ENCODE results near the gene DYSF.

Gene DYSF

DNA sequence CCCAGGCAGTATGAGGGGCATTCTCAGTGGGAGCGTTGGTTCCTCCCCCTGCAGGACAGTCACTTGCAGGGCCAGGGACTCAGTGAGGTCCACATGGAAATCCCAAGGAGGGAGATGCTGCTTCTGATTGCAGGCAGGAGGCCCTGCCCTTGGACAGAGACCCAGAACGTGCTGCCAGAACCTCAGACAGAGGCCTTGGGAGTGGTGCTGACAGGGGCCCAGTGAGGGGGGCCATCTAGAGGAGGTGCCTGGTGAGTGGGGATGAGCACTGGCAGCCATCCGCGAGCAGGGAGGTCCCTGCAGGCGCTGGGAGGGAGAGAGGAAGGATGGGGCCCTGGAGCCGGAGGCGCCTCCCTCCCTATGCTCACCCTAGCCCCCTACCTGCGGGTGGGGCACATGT is 133.1 kb downstream of the DYSF start:
- no peak for DNase-seq

DNA sequence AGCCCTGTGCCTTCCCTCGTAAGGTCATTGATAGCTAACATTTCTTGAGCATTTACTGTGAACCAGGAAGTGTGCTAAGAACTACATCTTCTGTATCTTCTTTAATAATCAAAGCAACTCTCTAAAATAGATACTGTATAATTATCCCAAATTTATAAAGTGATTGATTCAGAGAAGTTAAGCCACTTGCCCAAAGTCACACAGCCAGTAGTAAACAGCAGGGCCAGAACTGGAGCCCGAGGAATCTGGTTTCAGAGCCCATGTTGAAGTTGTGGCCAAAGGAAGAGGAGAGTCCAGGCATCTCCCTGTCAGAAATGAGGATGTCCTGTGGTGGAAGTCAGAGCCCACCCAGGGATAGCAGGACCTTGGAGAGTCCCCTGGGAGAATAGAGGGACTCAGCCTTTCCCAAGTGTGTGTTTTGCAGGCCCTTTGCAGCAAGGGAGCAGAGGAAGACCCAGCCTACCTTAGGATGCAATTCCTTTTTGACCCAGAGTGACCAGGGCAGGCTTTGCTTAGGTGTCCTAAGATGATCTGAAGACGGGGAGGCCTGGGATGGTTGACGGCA is 134.2 kb downstream of the DYSF start:
- DNase-seq = no peak

DNA sequence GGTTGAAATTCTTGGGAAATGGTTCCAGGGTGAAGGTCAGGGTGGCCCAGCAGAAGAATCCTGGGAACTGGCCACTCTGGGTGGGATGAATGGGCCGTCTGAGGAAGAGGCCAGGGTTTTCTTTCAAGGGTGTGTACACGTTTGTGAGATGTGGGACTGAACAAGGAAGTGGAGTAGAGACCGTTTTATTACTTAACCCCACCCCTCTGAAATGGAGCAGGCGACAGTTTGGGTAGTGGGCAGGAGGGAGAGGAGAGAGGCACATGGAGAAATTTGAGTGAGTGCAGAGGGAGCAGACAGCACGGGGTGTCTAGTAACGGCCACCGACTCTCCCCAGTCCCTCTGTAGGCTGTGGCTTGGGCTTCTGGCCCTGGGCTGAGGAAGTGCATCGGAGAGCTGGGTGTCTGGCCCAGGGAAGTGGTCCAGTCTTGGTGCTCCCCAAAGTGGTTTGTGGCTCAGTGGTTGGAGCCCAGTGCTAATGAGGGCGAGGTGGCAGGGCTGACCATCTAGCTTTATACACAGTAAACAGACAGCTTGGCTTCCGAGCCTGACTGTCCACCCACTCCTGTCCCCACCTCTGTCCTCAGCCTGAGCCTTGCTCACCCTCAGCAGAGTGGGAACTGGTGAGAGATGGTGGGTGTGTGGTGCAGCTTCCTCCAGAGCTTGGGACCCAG is 135.3 kb downstream of the DYSF start:
- no peak for DNase-seq

DNA sequence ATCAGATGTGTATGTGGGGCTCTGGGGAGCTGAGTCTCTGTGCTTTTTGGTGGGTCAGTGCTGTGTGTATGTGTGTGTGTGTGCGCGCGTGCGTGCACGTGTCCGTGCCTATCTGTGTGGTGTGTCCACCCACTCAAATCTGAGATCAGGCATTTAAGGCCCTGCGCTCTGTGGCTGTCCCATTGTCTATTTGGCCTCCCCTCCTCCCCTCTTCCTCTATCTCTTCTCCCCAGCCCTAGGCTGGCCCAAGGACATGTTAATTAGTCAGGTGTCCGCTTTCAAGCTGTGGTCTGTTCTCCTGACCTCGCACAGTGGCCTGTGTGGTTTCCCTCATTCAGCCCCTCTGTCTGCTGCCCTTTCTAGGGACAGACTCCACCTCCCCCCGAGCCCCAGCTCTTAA is 136.4 kb downstream of the DYSF start:
- DNase-seq = no peak

DNA sequence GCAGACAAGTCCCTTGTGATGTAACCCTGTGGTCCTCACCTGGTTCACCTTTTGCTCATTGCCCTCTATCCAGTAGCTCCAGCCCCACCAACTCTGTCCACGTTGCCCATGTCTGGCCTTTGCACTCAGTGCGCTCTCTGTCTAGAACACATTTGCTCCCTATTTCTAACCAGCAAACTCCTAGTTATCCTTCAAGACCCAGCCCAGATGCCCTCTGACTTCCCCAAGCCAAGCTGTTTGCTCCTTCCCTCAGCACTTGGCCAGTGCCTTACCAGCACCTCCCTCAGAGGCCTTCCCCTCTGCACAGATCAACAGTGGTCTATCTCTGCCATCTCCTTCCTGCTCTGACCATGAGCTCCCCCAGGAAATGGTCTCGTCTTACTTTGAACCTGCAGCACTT is 137.7 kb downstream of the DYSF start:
- DNase-seq = no peak

DNA sequence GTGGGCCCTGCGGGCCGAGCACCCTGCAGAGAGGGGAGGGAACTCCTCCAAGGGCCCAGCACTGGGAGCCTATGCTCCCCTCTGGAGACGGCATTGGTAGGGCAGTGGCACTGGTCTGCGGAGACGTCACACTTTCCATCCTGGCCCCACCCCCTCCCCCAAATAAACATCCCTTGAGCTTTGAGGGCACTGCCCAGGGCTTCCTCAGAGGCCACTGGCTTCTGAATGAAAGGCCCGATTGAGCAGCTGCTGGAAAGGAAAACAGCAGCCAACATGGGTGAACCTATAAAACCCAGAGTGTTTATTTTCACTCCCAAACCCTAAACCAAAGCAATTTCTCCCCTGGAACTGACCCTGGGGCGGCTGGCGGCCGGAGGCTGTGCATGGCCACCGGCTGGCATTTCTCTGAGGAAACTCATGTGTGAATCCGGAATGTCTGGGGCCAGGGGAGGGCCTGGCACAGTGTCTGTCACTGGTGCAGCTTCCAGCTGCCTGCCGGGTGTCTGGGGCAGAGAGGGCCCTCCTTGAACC is 138.9 kb downstream of the DYSF start:
- no peak for DNase-seq

DNA sequence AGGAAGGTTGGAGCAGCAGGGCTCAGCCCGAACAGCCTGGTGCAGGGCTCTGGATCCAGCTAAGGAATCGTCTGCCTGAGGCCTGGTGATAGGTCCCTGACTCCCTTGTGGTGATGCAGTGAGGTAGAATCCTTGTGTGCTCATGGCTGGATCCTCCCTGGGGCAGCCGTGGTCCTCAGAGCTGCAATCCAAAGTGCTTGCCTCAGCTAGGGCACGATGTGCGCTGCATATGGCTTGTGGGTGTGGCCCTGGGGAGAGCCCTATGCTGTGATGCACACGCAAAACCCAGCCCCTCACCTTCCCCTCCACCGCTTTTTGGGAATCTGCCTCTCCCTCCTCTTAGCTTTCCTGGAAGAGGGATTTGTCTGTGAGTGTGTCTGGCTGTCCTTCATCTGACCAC is 142.2 kb downstream of the DYSF start:
- no peak for DNase-seq

DNA sequence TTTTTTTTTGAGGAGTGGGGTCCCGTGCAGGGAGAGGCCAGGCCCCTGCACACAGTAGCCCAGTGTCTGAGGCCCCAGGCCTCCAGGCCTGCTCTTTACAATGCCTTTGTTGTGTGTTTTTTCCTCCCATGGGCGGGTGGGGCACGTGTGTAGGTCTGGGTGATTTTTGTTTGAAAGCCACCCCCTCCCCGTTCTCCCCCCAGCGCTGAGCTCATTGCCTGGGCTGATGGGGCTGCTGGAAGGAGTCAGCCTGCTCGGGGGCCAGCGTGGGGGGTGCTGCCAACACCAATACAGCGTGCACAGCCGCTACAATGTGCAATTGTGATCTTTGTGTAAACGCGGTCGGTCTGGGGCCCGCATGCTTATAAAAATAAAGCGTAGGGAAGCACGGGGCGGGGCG is 142.7 kb downstream of the DYSF start:
- DNase-seq = no peak

DNA sequence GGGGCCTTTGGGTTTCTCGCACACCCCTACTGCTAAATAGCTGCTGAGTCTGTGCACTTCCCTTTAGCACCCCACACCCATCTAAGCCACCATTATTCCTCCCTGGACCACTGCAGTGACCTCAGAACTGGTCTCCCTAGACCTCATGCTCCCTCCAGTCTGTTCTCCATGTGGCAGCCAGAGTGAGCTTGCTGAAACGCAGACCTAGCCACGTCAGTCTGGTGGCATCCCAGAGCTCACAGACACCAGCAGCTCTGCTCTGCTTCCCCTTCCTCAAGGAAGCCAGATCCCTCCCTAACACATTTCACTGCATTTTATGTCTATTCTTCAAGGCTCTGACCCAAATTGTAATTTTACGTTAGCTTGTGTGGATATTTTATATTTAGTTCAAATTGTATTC is 144.4 kb downstream of the DYSF start:
- DNase-seq = no peak

DNA sequence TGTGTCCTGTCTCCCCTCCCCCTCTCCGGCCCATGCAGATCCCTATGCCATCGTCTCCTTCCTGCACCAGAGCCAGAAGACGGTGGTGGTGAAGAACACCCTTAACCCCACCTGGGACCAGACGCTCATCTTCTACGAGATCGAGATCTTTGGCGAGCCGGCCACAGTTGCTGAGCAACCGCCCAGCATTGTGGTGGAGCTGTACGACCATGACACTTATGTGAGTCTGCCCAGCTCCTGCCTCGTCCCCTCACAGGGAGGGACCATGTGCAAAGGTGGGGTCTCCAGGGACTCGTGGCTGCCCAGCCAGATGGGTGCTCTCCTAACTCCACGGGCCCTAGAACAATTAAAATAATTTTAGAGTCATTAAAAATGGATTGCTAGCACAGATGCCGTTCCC is 145.2 kb downstream of the DYSF start:
- DNase-seq = no peak

DNA sequence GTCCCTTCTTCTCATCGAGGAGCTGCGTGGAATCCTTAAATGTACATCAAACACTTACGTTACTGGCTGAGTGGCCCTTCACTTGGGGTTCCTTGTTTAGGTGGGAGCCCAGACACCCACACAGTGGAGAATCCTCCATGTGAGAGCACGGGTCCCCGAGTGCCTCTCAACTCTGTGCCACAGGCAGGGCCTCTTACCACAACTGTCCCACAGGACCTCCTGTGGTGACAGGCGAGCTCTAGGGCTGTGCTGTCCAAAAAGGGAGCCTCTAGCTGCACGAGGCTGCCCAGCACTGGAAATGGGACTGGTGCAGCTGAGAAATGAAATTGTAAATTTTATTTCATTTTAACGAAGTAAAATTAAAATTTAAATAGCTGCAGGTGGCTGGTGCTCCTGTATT is 145.7 kb downstream of the DYSF start:
- DNase-seq = no peak

DNA sequence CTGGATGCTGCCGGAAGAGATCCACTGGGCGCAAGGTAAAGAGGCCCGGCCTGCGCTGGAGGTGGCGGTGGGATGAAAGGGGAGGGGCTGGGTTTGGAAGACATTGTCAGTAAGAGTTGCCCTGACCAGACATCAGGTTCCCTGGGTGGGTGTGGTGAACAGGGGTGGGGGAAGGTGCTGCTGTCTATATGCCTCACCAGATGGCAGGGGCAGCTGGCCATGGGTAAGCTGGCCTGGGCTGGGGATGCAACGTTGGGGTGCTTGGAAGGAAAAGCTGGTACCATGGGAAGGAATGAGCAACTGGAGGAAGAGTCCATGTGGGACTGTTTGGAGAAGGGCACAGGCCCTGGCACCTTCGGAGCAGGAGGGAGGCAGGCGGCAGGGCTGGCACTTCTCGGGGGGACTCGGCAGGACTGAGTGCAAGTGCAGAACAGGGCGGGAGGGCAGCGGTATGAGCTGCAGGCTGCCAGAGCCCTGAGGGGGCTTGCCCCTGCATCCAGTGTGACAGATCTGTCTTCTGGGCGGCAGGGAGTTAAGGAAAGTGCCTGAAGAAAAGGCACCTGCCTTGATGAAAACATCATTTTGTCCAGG is 146.4 kb downstream of the DYSF start:
- no peak for DNase-seq

DNA sequence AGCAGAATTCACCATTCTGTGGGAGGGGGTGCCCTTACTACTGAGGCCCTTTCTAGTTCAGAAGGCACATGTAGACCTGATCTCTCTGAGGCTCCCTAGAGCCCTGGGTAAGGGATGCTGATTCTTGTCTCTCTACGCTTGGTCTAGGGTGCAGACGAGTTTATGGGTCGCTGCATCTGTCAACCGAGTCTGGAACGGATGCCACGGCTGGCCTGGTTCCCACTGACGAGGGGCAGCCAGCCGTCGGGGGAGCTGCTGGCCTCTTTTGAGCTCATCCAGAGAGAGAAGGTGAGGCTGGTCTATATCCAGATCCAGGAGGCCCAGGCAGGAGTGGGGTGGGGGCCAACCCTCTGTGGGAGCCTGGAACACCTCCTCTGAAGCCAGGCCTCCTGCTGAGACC is 147.2 kb downstream of the DYSF start:
- no peak for DNase-seq

DNA sequence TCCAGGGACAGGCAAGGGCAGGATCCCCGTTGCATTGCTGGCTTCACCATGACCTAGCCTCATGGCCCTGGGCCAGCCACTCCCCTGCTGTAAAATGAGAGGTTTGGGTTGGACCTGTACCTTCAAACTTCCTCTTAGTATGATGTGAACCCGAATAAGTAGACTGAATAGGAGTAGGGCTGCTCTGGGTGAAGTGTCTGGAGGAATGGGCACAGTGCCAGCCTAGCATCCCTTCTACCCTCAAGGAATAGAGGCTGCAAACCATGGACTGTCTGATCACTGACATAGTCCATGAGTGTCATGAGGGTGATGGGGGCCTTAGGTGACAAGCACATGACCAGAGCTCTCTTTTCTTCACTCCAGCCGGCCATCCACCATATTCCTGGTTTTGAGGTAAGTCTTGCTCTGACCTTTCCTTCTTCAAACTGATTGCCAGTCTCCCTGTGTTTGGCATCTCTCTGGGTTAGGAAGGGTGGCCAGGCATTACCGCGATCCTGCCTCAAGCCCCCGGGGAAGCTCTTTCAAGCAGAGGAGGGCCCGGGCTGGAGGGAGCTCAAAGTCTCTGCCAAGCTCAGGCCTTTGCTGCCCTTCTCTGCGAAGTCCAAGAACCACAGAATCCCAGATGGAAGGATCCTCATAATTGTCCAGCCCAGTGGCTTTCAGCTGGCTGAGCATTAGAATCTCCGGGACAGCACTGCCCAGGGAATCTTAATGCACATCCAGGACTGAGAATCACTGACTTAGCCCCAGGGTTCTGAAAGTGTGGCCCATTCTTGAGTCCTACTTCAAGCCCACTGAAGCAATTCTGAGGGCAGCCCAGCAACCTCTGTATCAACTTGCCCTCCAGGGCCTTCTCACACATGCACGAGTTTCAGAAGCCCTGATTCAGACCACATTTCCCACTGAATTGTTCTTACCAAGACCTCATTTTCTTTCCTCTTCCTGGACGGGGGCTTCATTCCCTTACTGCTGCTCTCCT is 148.1 kb downstream of the DYSF start:
- no peak for DNase-seq

DNA sequence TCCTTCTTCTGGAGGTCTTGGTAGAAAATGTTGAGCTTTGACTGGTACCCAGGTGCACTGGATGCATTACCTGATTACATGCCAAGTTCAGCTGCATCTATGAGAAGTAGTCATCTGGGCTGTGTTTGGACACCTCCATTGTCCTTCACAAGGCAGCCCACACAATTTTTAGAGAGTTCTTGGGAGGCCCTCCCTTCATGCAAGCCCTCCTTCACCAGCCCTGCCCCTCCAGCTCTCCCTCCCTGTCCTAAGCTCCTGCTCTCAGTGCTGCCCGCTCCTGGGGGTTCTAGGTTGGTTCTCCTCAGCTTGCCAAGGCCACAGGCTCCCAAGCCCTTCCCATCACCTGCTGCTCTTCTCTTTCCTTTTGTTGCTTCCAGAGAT is 148.7 kb downstream of the DYSF start:
- no peak for DNase-seq

DNA sequence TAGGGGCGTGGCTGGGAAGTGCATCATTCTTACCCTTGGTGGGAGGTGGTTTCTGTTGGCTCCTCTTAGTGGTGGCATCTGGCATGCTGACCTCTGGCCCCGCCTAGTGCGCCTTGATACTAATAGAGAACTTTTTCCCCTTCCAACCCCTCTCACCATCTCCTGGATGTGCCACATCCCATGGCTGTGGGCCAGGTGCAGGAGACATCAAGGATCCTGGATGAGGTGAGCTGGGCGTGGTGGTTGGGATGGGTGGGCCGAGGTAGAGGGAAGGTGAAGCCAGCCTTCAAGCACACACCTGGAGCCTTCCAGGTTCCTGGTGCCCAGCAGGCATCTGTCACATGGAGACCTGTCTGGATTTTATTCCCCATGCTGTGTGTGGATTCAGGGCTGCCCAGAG is 149.2 kb downstream of the DYSF start:
- DNase-seq = no peak

DNA sequence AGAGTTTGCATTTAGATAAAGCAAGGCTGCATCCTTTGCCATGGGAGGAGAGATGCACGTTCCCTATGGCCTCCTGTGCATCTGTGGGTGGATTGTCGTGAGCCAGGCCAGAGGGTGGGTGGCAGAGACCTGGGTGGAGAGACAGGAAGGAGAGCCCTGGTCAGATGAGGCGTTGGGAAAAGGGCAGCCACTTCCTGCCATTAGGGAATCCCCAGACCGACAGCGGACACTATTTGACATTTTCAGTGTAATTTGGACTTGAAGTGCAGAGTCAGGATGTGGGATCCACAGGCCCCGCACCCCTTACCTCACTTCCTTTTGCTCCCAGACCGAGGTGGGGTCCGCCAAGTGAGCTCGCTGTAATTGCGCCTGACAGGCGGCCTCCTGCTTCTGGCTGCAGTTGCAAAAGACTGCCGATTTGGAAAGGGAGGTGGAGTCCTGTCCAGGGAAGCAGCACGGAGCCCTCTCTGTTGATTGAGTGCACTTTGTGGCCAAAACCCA is 150.0 kb downstream of the DYSF start:
- DNase-seq = no peak

DNA sequence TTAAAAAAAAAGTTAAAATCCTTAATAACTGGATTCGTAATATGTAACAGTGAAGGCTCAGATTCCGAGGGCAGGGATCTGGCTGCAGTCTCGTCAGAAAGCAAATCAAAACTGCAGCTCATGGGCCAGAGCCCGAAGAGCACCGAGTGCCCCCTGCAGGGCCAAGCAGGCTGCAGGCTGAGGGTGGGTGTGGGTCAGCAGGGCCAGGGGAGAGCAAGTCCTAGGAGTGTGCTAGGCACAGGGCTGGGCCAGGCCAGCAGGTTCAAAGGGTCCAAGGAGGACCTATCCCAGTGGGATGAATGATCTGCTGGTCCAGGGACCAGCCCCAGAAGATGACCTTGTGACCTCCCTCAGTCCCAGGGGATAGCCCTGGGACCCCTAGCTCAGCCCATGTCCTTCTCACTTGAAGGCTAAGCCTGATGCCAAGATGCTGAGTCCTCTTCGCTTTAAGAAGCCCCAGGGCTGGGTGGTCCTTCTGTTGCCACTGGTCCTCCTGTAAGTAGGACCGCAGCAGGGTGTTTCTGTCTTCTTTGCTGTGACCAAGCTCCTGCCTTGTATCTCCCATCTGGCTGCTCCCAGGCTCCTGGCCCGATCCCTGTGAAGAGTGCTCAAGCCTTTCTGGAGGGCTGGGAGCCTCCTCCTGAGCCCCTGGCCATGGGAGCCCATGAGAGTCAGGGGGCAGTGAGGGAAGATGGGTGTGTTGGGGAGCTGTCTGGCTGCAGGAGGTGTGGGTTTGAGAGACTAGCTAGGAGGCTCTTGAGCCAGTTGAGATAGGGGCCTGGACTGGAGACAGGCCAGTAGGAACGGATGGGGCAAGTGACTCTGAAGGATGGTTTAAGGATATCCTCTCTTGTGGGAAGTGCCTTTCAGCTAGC is 150.7 kb downstream of the DYSF start:
- no peak for DNase-seq

DNA sequence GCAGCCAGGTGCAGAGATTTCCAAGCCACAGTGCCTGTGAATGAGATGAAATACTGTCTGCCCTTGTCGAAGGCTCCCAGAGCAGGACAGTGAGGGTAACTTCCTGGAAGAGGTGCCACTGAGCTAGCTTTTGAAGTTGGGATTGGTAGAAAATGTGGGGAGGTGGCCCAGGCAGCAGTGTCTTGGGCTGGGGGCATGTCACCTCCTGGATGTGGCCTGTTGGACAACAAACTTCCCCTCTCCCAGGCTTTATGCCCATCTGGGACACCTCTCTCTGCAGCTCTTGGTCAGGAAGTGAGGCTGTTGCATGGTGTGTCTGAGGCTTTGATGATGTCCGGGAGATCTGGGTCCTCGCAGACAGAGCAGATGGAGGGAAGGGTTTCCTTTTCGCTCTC is 151.4 kb downstream of the DYSF start:
- DNase-seq = no peak

DNA sequence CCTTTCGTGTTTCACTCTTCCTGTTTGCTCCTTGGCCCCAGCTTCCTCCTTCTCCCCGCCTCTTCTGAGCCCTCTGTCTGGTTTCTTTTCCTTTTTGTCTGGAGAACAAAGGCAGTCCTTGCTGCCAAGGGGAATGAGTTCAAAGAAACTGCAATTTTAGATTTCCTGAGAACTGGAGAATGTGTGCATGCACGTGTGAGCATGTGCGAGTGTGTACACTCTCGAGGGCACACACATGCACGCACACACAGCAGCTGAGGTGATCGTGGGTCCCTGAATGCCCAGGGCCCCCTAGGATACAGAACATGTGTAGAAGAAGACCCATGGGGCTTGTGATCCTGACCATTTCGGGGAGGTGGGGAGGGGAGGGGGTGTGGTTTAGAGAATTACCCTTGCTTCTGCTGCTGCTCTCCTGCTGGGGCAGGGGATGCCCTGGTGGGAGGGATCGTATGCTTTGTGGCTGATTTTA is 151.8 kb downstream of the DYSF start:
- no peak for DNase-seq

DNA sequence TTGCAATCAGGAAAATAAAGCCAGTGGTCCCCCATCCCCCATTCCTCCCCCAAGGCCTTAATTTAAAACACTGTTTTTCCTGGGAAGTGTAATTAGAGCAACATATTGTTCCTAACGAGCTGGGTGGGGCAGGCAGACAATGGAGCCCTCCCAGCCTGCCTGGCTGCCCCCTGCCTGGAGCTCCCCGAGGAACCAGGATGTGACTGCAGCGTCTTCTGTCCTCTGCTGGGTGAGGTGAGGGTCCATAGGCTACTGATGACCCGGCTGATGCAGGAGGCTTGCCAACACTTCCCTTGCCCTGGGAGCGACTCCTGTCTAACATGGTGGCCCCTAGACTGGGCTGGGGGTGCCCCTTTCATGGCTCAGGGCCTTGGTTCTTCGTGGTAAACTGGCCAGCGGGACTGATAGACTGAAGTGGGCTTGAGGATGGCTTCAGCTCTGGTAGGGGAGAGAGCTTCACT is 152.4 kb downstream of the DYSF start:
- no peak for DNase-seq

DNA sequence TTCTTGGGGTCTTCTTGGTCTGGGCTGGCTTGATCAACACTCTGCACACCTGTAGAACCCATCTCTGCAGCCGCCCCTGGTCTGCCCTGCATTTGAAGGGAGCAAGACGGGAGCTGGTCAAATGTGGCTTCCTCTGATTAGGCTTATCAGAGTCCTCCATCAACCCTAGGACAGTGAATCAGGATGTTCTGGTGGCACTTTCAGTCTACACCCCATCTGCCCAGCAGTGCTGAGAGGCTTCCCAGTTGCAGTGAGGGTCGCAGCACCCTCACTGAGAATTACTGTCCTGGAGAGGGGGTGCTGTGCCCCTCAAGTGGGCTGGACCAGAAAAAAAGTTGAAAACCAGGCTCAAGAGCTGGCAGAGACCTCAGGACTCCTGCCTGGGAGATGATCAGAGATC is 152.9 kb downstream of the DYSF start:
- DNase-seq = no peak

All from DMS79 (cell line).